Right lobe of liver (tissue), 4 donors: ENCODE data around the gene COL25A1.

Experiments used
- CTCF ChIP-seq, 4 donors: fragments of 200-600 bp in 3 of 4; fragments of 450-650 bp in 1 of 4; IDR thresholded peaks; one replicate each; pipeline versions ENCODE4 v1.5.1 to v1.8.0; 2016 to 2022; ENCODE audit warnings: antibody characterized with exemption in 4 of 4, mild to moderate bottlenecking in 2 of 4
- POLR2A ChIP-seq: fragments of 450-650 bp; IDR thresholded peaks from one replicate; pipeline ENCODE4 v1.6.1; 2017; ENCODE audit warnings: antibody characterized with exemption, mild to moderate bottlenecking
- donor health status: DM: no; HTN: no; CAD: no.
- donor health status: DM: no; HTN: no; CAD: no.
- donor health status: DM: no; HTN: yes; CAD: no.

- TF ChIP-seq CTCF (IDR thresholded peaks at IDR 0.05): no peak
- TF ChIP-seq POLR2A: no peak
Measured at GRCh38 chr4:108804648-108805273, 497.7 kb downstream of the COL25A1 start.
